D721Med (cell line): ENCODE results near the gene MAD1L1.

ENCODE experiments used
- DNase-seq: peaks from one replicate; pipeline ENCODE4 v3.0.0; 2011; ENCODE audit warnings: low spot score; ENCODE audit not compliant: insufficient read length
- FAIRE-seq: peaks from 2 replicates; lab custom pipeline; 2011; peaks lifted over from hg19 to GRCh38; lab: Jason Lieb, UNC
- TF ChIP-seq, protein P1 (sequence below): IDR thresholded peaks from 2 replicates; pipeline ENCODE4 v1.5.1; 2012; ENCODE audit warnings: mild to moderate bottlenecking, control low read depth; ENCODE audit not compliant: insufficient read depth; ENCODE audit errors: missing control alignments

The MAD1L1 gene

GRCh38 chr7:2082139-2082998 lies 150.4 kb downstream of the MAD1L1 start:
- TF ChIP-seq, protein P1, sequence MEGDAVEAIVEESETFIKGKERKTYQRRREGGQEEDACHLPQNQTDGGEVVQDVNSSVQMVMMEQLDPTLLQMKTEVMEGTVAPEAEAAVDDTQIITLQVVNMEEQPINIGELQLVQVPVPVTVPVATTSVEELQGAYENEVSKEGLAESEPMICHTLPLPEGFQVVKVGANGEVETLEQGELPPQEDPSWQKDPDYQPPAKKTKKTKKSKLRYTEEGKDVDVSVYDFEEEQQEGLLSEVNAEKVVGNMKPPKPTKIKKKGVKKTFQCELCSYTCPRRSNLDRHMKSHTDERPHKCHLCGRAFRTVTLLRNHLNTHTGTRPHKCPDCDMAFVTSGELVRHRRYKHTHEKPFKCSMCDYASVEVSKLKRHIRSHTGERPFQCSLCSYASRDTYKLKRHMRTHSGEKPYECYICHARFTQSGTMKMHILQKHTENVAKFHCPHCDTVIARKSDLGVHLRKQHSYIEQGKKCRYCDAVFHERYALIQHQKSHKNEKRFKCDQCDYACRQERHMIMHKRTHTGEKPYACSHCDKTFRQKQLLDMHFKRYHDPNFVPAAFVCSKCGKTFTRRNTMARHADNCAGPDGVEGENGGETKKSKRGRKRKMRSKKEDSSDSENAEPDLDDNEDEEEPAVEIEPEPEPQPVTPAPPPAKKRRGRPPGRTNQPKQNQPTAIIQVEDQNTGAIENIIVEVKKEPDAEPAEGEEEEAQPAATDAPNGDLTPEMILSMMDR, result no peak
- FAIRE-seq (no peak), DNase-seq (no peak)

DNA sequence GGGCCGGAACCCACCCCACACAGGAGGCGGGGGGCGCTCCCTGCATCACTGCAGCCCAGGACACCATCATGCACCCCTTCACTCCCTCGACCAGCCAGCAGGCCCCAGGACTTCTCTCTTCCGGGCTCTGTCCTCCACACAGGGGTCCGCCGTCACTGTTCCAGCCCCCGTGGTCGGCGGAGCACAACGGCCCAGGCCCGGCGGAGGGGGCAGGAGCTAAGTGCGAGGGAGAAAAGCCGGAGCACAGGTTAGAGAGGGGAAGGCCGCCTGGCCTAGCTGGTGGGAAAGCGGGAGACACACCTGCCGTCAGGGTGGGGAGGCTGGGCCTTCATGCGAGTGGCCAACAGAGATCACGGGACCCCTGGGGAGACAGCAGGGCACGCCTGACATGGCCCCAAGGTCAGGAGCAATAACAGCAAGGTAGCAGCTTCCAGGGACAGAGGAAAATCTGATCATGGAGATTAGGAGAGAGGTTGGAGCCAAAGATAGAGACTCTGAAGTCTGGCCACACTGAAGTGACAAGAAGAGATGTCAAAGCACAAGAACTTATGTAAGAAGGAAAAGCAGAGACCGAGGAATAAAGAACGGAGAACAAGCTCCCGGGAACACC lies 151.1 kb downstream of the MAD1L1 start:
- no peak for FAIRE-seq
- no peak for DNase-seq
- TF ChIP-seq, protein P1, result no peak

DNA sequence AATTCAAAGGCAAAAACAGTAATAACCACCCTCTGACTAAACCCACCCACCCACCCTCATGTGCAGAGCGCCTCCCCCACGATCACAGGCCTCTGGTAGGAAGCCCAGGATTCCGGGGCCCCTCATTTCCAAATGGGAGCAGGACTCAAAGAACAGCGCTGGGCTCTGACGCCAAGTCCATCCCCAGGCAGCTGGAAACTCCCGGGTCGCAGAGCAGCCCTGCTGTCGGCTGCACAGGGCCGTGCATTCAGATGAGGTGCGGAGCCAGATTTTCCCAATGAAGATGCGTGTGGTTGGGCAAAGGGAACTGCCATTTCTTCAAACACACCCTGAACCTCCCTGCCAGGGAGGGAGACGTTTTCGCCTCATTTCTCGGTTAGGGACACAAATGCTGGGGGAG lies 152.3 kb downstream of the MAD1L1 start:
- DNase-seq (no peak), FAIRE-seq (no peak)
- TF ChIP-seq, protein P1, result no peak

GRCh38 chr7:2080060-2080387 lies 152.7 kb downstream of the MAD1L1 start:
- no peak for DNase-seq
- no peak for FAIRE-seq
- TF ChIP-seq, protein P1, result no peak

- FAIRE-seq (no peak), DNase-seq (no peak)
Observed at GRCh38 chr7:2079332-2080059, 153.2 kb downstream of the MAD1L1 start.

DNA sequence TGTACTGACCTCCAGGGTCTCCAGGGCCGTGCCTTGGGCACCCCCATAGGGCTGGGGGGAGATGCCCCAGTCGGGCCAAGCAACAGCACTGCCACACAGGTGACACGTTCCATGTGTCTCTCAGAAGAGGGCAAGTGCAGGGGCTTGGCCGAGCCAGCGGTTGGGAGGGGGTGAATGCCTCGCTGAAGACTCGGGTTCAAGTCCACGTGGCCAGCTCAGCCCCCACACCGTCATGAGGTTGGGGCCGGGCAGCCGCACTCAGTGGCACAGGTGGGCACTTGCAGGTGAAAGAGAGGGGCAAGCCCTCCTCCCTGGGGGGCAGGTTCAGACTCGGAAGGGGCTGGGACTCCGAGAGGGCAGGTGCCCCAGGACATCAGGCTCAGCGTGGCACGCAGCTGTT lies 153.8 kb downstream of the MAD1L1 start:
- FAIRE-seq (no peak), DNase-seq (no peak)
- TF ChIP-seq, protein P1, result no peak

More at GRCh38 chr7:2079332-2080059, 153.2 kb downstream of the MAD1L1 start:
- TF ChIP-seq, protein P1, result no peak
